IPS-15b (cell line): Measurements from ENCODE around the gene TRRAP.

ENCODE experiments used
- H3K27me3 ChIP-seq: one replicate; pipeline ENCODE4 v1.6.1; 2013; ENCODE audit warnings: low read length; ENCODE audit not compliant: control insufficient read depth, insufficient read depth
- H3K36me3 ChIP-seq: one replicate; pipeline ENCODE4 v1.6.1; 2013; ENCODE audit warnings: low read length; ENCODE audit not compliant: control insufficient read depth, insufficient read depth
- H3K4me1 ChIP-seq: one replicate; pipeline ENCODE4 v1.6.1; 2013; ENCODE audit warnings: mild to moderate bottlenecking, low read length; ENCODE audit not compliant: control insufficient read depth, insufficient read depth
- H3K4me3 ChIP-seq: one replicate; pipeline ENCODE4 v1.5.1; 2013; ENCODE audit warnings: low read depth, low read length
- H3K9ac ChIP-seq: one replicate; pipeline ENCODE4 v1.6.1; 2013; ENCODE audit warnings: low read depth, mild to moderate bottlenecking, low read length
- H3K9me3 ChIP-seq: one replicate; pipeline ENCODE4 v1.6.1; 2013; ENCODE audit warnings: mild to moderate bottlenecking, low read length; ENCODE audit not compliant: control insufficient read depth, insufficient read depth

The TRRAP gene

GRCh38 chr7:99004216-99004615 is 125.9 kb downstream of the TRRAP start:
- H3K4me1 ChIP-seq: no peaks in the 10 kb centered on the region
- H3K4me3 ChIP-seq: no peak overlapping the region
- no peaks in the 10 kb centered on the region for H3K9me3 ChIP-seq
- no peaks in the 10 kb centered on the region for H3K27me3 ChIP-seq
- H3K36me3 ChIP-seq: peaks cover 35% of the 10 kb centered on the region
- H3K9ac ChIP-seq: no peak overlapping the region

- no peaks in the 10 kb centered on the region for H3K4me1 ChIP-seq
- peaks cover 37% of the 10 kb centered on the region for H3K36me3 ChIP-seq
- H3K4me3 ChIP-seq: no peak overlapping the region
- H3K9ac ChIP-seq: no peak overlapping the region
- H3K27me3 ChIP-seq: no peaks in the 10 kb centered on the region
- H3K9me3 ChIP-seq: no peaks in the 10 kb centered on the region
These were observed 126.6 kb downstream of the TRRAP start for GRCh38 chr7:99004781-99005500.

- no peak overlapping the region for H3K4me3 ChIP-seq
- H3K36me3 ChIP-seq: peaks cover 35% of the 10 kb centered on the region
- no peaks in the 10 kb centered on the region for H3K27me3 ChIP-seq
- H3K4me1 ChIP-seq: no peaks in the 10 kb centered on the region
- H3K9me3 ChIP-seq: no peaks in the 10 kb centered on the region
- no peak overlapping the region for H3K9ac ChIP-seq
These were observed 127.4 kb downstream of the TRRAP start for GRCh38 chr7:99005776-99006175.

- H3K9ac ChIP-seq: no peak overlapping the region
- H3K9me3 ChIP-seq: no peaks in the 10 kb centered on the region
- H3K4me3 ChIP-seq: no peak overlapping the region
- peaks cover 42% of the 10 kb centered on the region for H3K36me3 ChIP-seq
- no peaks in the 10 kb centered on the region for H3K4me1 ChIP-seq
- no peaks in the 10 kb centered on the region for H3K27me3 ChIP-seq
These were observed 128.6 kb downstream of the TRRAP start for GRCh38 chr7:99006739-99007424.

- H3K9me3 ChIP-seq: no peaks in the 10 kb centered on the region
- no peaks in the 10 kb centered on the region for H3K4me1 ChIP-seq
- H3K9ac ChIP-seq: no peak overlapping the region
These were observed 129.9 kb downstream of the TRRAP start for GRCh38 chr7:99008181-99008631.

GRCh38 chr7:99008921-99009530 is 130.7 kb downstream of the TRRAP start:
- H3K4me1 ChIP-seq: no peaks in the 10 kb centered on the region
- H3K27me3 ChIP-seq: no peaks in the 10 kb centered on the region
- H3K9ac ChIP-seq: no peak overlapping the region
- no peaks in the 10 kb centered on the region for H3K9me3 ChIP-seq
- H3K4me3 ChIP-seq: no peak overlapping the region
- peaks cover 56% of the 10 kb centered on the region for H3K36me3 ChIP-seq

More at GRCh38 chr7:99008181-99008631, 129.9 kb downstream of the TRRAP start:
- Histone ChIP-seq H3K4me3 (no peak overlapping the region), H3K27me3 (no peaks in the 10 kb centered on the region), H3K36me3 (peaks cover 51% of the 10 kb centered on the region)

GRCh38 chr7:99010281-99010680 is 131.9 kb downstream of the TRRAP start:
- Histone ChIP-seq H3K9ac (no peak overlapping the region), H3K9me3 (no peaks in the 10 kb centered on the region), H3K27me3 (no peaks in the 10 kb centered on the region), H3K36me3 (peaks cover 60% of the 10 kb centered on the region), H3K4me1 (no peaks in the 10 kb centered on the region), H3K4me3 (no peak overlapping the region)

GRCh38 chr7:99011341-99011705 is 133.0 kb downstream of the TRRAP start:
- H3K9ac ChIP-seq: no peak overlapping the region
- no peaks in the 10 kb centered on the region for H3K9me3 ChIP-seq
- H3K4me1 ChIP-seq: no peaks in the 10 kb centered on the region
- no peaks in the 10 kb centered on the region for H3K27me3 ChIP-seq
- H3K36me3 ChIP-seq: peaks cover 57% of the 10 kb centered on the region
- no peak overlapping the region for H3K4me3 ChIP-seq

GRCh38 chr7:99011706-99012404 is 133.5 kb downstream of the TRRAP start:
- no peaks in the 10 kb centered on the region for H3K27me3 ChIP-seq
- no peak overlapping the region for H3K4me3 ChIP-seq
- H3K36me3 ChIP-seq: peaks cover 52% of the 10 kb centered on the region
- no peaks in the 10 kb centered on the region for H3K9me3 ChIP-seq
- no peaks in the 10 kb centered on the region for H3K4me1 ChIP-seq
- H3K9ac ChIP-seq: no peak overlapping the region

GRCh38 chr7:99012722-99013121 is 134.4 kb downstream of the TRRAP start:
- H3K9ac ChIP-seq: no peak overlapping the region
- H3K4me1 ChIP-seq: no peaks in the 10 kb centered on the region
- peaks cover 51% of the 10 kb centered on the region for H3K36me3 ChIP-seq
- H3K27me3 ChIP-seq: no peaks in the 10 kb centered on the region
- no peak overlapping the region for H3K4me3 ChIP-seq
- no peaks in the 10 kb centered on the region for H3K9me3 ChIP-seq

GRCh38 chr7:99013266-99014112 is 135.2 kb downstream of the TRRAP start:
- no peak overlapping the region for H3K4me3 ChIP-seq
- peaks cover 47% of the 10 kb centered on the region for H3K36me3 ChIP-seq
- no peaks in the 10 kb centered on the region for H3K9me3 ChIP-seq
- no peak overlapping the region for H3K9ac ChIP-seq
- no peaks in the 10 kb centered on the region for H3K4me1 ChIP-seq
- H3K27me3 ChIP-seq: no peaks in the 10 kb centered on the region
